ENCODE results near the gene PRKAG2.

DNA sequence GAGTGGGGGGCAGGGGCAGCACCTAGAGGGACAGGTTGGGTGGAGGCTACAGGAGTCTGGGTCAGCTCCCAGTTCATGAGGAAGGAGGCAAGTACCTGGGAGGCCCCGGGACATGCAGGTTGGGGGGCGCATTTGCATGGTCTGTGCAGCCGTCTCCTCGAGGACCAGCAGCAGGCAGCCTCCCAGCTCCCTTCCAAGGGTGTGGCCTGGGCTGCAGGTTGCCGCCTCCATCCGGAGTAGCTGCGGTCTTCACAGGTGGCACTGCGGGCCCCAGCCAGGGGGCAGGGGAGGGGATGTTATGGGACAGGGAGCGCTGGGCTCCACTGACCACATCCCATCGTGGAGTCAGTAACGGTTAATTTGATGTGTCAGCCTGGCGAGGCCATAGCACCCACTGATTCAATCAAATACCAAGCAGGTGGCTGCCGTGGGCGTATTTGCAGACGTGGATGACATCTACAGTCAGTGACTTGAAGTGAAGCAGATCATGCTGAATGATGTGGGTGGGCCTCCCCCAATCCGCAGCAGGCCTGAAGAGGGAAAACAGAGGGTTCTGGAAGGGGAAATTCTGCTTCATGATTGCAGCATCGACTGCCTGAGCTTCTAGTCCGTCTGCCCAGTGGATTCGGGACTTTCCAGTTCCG lies 81.6 kb downstream of the PRKAG2 start:
- TF ChIP-seq CTCF (conservative IDR thresholded peaks at IDR 0.05; ENCODE audit: low read depth in 2 of 2): no peak
- TF ChIP-seq EZH2 (IDR thresholded peaks at IDR 0.05; ENCODE audit: low read depth, unreplicated experiment): no peak
- TF ChIP-seq, protein P1, sequence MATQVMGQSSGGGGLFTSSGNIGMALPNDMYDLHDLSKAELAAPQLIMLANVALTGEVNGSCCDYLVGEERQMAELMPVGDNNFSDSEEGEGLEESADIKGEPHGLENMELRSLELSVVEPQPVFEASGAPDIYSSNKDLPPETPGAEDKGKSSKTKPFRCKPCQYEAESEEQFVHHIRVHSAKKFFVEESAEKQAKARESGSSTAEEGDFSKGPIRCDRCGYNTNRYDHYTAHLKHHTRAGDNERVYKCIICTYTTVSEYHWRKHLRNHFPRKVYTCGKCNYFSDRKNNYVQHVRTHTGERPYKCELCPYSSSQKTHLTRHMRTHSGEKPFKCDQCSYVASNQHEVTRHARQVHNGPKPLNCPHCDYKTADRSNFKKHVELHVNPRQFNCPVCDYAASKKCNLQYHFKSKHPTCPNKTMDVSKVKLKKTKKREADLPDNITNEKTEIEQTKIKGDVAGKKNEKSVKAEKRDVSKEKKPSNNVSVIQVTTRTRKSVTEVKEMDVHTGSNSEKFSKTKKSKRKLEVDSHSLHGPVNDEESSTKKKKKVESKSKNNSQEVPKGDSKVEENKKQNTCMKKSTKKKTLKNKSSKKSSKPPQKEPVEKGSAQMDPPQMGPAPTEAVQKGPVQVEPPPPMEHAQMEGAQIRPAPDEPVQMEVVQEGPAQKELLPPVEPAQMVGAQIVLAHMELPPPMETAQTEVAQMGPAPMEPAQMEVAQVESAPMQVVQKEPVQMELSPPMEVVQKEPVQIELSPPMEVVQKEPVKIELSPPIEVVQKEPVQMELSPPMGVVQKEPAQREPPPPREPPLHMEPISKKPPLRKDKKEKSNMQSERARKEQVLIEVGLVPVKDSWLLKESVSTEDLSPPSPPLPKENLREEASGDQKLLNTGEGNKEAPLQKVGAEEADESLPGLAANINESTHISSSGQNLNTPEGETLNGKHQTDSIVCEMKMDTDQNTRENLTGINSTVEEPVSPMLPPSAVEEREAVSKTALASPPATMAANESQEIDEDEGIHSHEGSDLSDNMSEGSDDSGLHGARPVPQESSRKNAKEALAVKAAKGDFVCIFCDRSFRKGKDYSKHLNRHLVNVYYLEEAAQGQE (IDR thresholded peaks at IDR 0.05; ENCODE audit: unreplicated experiment): no peak
- no peak for TF ChIP-seq JUNB (IDR thresholded peaks at IDR 0.05; ENCODE audit: unreplicated experiment)
